Suppressor macrophage treated with lipopolysaccharide for 1 hour (primary cell): ENCODE results near the gene SYS1.
"Not testable (repeated sequence)": the region's sequence is repeated elsewhere in the genome, so short reads cannot be mapped to it uniquely, and the experiment has no call there.

Experiments used
- DNase-seq, 3 donors: peaks; one replicate each; pipeline ENCODE4 v3.0.0-alpha.2; 2020 to 2022

SYS1 gene

GRCh38 chr20:45340236-45340847, 22.6 kb upstream of the SYS1 start:
- DNase-seq: peak in 1 of 3 donors; percentile 20

GRCh38 chr20:45340951-45341350, 22.0 kb upstream of the SYS1 start:
- peak in 1 of 3 donors; percentile 2 for DNase-seq

- no peak for DNase-seq
Observed at GRCh38 chr20:45341579-45341938, 21.4 kb upstream of the SYS1 start.

- peak in 1 of 3 donors; percentile 8 for DNase-seq
Observed at GRCh38 chr20:45341939-45342854, 20.8 kb upstream of the SYS1 start.

- DNase-seq: peak in 1 of 3 donors; percentile 4
Observed at GRCh38 chr20:45342855-45343531, 20.0 kb upstream of the SYS1 start.

- DNase-seq: no peak
Observed at GRCh38 chr20:45343532-45344167, 19.3 kb upstream of the SYS1 start.

- peak; percentile 86 to 92 (median 92) for DNase-seq
Observed at GRCh38 chr20:45344168-45344860, 18.6 kb upstream of the SYS1 start.

GRCh38 chr20:45345104-45345936, 17.6 kb upstream of the SYS1 start:
- no peak for DNase-seq

GRCh38 chr20:45346291-45346718, 16.7 kb upstream of the SYS1 start:
- peak in 1 of 3 donors; percentile 20 for DNase-seq

GRCh38 chr20:45346851-45347250, 16.1 kb upstream of the SYS1 start:
- peak in 1 of 3 donors; percentile 14 for DNase-seq

- no peak for DNase-seq
Observed at GRCh38 chr20:45347297-45347935, 15.5 kb upstream of the SYS1 start.

- DNase-seq: peak; percentile 95 to 97 (median 96)
Observed at GRCh38 chr20:45347936-45348778, 14.8 kb upstream of the SYS1 start, which contains the start of gene SDC4. Gene SDC4 (minus strand): TSS chr20:45348424. CDS start chr20:45348384, 40 bp downstream.

GRCh38 chr20:45350217-45350616, 12.7 kb upstream of the SYS1 start:
- DNase-seq: no peak

GRCh38 chr20:45350795-45351194, 12.2 kb upstream of the SYS1 start:
- DNase-seq: not testable (repeated sequence)

GRCh38 chr20:45352729-45353128, 10.2 kb upstream of the SYS1 start:
- DNase-seq: no peak

GRCh38 chr20:45353746-45354145, 9.2 kb upstream of the SYS1 start:
- no peak for DNase-seq

- no peak for DNase-seq
Observed at GRCh38 chr20:45354423-45355208, 8.3 kb upstream of the SYS1 start.

GRCh38 chr20:45355209-45356084, 7.5 kb upstream of the SYS1 start:
- peak; percentile 79 to 87 (median 82) for DNase-seq
